GM12892 (cell line): Measurements from ENCODE around the gene TMEM123.

Experiments
- DNase-seq: peaks from one replicate; pipeline ENCODE4 v3.0.0; 2011; ENCODE audit not compliant: insufficient read length
- FAIRE-seq: peaks from 2 replicates; lab custom pipeline; 2011; peaks lifted over from hg19 to GRCh38; lab: Jason Lieb, UNC
- POLR2A ChIP-seq: IDR thresholded peaks from 2 replicates; pipeline ENCODE4 v1.6.1; 2011; ENCODE audit warnings: low read depth, low read length, control low read depth
- POLR2AphosphoS5 ChIP-seq: IDR thresholded peaks from 2 replicates; pipeline ENCODE4 v1.6.1; 2011; ENCODE audit warnings: low read depth, low read length, control low read depth
- TAF1 ChIP-seq: IDR thresholded peaks from 2 replicates; pipeline ENCODE4 v1.6.1; 2011; ENCODE audit warnings: low read depth, mild to moderate bottlenecking, control low read depth, low read length, borderline replicate concordance

TMEM123 gene

GRCh38 chr11:102411142-102411541 lies 41.4 kb downstream of the TMEM123 start:
- DNase-seq (no peak), FAIRE-seq (no peak)
- TF ChIP-seq POLR2A, result no peak
- no peak for TF ChIP-seq POLR2AphosphoS5
- TF ChIP-seq TAF1, result no peak

DNA sequence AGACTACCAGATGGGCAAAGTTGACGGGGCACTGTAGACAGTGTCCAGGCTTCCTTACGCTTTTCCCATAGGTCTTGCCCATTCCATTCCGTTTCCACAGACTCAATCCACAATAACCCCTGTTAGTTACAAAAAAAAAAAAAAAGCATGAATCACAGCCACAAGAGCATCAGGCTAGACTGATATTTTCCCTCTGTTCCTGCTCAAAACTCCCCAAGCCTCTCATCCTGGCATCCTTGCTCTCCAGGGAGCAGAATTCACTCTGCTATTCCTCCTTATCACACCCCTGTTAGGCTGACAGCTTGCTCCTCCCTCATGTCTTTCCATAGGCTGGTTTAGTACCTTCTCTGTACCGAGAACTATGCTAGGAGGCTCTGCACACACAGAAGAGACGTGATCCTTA lies 42.2 kb downstream of the TMEM123 start:
- TF ChIP-seq TAF1, result no peak
- TF ChIP-seq POLR2A, result no peak
- TF ChIP-seq POLR2AphosphoS5, result no peak
- DNase-seq, result no peak
- FAIRE-seq, result no peak

GRCh38 chr11:102408339-102408738 lies 44.2 kb downstream of the TMEM123 start:
- FAIRE-seq (no peak), DNase-seq (no peak)
- no peak for TF ChIP-seq POLR2A
- no peak for TF ChIP-seq POLR2AphosphoS5
- TF ChIP-seq TAF1, result no peak

DNA sequence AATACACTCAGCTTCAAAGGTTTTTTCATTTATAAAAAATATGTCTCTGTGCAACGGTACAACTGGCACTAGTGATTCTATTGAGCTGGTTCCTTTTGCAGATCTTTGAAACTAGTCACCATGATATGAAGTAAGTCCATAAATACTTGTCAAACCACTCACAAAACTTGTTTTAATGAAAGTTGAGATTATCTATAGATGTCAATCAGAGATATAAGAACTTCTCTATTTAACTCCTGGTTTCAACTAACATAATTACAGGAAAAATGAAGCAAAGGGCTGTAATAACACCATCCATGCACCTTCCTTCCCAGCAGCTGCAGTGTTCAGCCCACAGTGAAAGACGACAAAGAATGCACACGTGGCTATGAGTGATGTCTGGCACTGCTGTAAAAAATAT lies 44.7 kb downstream of the TMEM123 start:
- FAIRE-seq (peak; percentile 24), DNase-seq (no peak)
- no peak for TF ChIP-seq TAF1
- no peak for TF ChIP-seq POLR2A
- no peak for TF ChIP-seq POLR2AphosphoS5

- DNase-seq, result no peak
- peak; percentile 24; the same call in 1 of the 2 replicates for TF ChIP-seq POLR2AphosphoS5
- TF ChIP-seq POLR2A, result no peak
- no peak for TF ChIP-seq TAF1
- no peak for FAIRE-seq
Observed at GRCh38 chr11:102406099-102406498, 46.5 kb downstream of the TMEM123 start.

DNA sequence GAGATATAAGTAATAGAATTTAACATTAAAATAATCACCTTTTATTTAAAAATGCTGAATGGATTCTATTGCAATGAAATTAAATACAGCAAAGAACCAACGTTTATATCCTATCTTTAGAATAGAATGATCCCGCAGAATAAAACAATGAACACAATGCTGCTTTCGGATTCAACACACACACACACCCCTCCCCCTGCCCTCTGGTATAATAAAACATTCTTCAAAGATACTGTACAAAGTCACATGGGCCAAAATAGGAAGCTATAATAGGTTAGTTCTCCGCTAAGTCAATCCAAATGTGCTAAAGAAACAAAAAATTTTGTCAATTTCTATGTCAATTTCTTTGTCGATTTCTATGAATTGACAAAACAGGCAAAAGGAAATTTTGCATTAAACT lies 47.1 kb downstream of the TMEM123 start:
- TF ChIP-seq POLR2AphosphoS5, result no peak
- no peak for TF ChIP-seq POLR2A
- no peak for TF ChIP-seq TAF1
- DNase-seq (no peak), FAIRE-seq (no peak)

- no peak for DNase-seq
- no peak for FAIRE-seq
- no peak for TF ChIP-seq POLR2AphosphoS5
Observed at GRCh38 chr11:102402548-102402947, 50.0 kb downstream of the TMEM123 start.

DNA sequence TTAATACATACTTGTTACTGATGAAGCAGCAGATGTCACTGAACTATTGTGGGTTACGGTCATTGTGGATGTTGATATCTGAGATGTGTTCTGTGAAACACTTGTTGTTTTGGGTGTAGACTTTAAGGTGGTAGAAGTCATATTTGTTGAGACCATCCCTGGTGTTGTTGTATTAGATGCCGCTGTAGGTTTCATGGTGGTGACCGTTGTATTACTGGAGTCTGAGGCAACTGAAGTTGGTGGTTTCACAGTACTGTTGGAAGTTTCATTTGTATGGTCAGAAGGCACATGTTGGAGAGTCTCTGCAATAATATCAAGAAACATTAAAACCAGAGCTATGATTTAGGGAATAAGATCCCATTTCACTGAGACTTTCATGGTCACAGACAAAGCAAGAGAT lies 50.7 kb downstream of the TMEM123 start:
- TF ChIP-seq POLR2AphosphoS5 (no peak), TAF1 (no peak), POLR2A (no peak)
- no peak for DNase-seq
- peak; percentile 73 for FAIRE-seq

- DNase-seq (no peak), FAIRE-seq (peak; percentile 57)
- TF ChIP-seq POLR2AphosphoS5, result no peak
- TF ChIP-seq TAF1, result no peak
- TF ChIP-seq POLR2A, result no peak
Observed at GRCh38 chr11:102400603-102401002, 52.0 kb downstream of the TMEM123 start.

- no peak for DNase-seq
- no peak for TF ChIP-seq POLR2AphosphoS5
- no peak for TF ChIP-seq TAF1
- peak; percentile 88 for FAIRE-seq
Observed at GRCh38 chr11:102399189-102399588, 53.4 kb downstream of the TMEM123 start.

DNA sequence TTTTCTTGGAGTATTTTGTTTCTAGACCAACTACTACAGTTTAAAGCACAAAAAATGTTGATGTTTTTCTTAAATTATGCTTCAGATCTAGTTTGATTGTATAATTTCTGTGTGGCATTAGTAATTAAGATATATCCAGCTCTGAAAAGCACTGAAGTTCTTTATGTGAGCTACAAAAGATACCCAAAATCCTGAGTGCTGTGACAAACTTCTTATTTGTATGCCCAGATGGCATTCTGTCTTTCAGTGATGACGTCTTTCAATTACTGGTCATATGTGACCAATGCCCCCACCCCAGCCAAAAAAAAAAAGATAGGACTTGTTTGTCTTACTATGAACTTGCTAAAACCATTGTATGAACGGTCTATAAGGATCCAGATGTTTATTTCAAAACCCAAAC lies 54.3 kb downstream of the TMEM123 start:
- DNase-seq (no peak), FAIRE-seq (no peak)
- TF ChIP-seq POLR2A, result no peak
- TF ChIP-seq POLR2AphosphoS5, result no peak
- no peak for TF ChIP-seq TAF1

- FAIRE-seq (peak; percentile 86), DNase-seq (no peak)
- TF ChIP-seq POLR2AphosphoS5, result no peak
Observed at GRCh38 chr11:102396708-102397563, 55.6 kb downstream of the TMEM123 start.

GRCh38 chr11:102395720-102396393 lies 56.7 kb downstream of the TMEM123 start:
- DNase-seq (no peak), FAIRE-seq (no peak)
- TF ChIP-seq POLR2A, result no peak

DNA sequence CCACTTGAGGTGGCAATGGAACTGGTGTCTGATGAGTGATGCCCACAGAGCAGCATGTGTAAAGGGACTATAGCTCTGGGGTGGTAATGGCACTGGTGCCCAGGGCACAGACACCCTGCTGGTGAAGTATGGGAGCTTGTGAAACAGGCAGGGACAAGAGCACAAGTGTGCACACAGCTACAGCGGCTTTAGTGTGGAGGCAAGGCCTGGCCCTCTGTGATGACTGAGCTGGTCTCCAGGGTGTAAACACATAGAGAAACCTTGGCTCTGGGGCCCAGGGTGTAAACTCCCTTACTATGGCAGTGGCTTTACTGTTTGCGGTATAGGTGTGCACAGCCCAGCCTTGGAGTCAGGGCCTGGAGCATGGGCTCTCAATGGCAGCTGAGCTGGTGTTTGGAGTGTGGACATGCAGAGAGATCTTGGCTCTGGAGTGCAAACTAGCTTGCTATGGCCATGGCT lies 59.3 kb downstream of the TMEM123 start:
- DNase-seq (no peak), FAIRE-seq (peak; percentile 42)
- TF ChIP-seq POLR2AphosphoS5, result 0 out of 2 replicates have a peak, but pooled peaks have one; percentile 28
- no peak for TF ChIP-seq TAF1
- 0 out of 2 replicates have a peak, but pooled peaks have one; percentile 34 for TF ChIP-seq POLR2A
